Fibroblast of skin of left quadriceps (primary cell): ENCODE results near the gene RMND1.
"Not testable (repeated sequence)": the region's sequence is repeated elsewhere in the genome, so short reads cannot be mapped to it uniquely, and the experiment has no call there.

Source experiments
- DNase-seq, 2 experiments: peaks; one replicate each; pipeline ENCODE4 v3.0.0-alpha.2; 2013; ENCODE audit warnings: low read depth in 2 of 2

RMND1 gene, protein sequence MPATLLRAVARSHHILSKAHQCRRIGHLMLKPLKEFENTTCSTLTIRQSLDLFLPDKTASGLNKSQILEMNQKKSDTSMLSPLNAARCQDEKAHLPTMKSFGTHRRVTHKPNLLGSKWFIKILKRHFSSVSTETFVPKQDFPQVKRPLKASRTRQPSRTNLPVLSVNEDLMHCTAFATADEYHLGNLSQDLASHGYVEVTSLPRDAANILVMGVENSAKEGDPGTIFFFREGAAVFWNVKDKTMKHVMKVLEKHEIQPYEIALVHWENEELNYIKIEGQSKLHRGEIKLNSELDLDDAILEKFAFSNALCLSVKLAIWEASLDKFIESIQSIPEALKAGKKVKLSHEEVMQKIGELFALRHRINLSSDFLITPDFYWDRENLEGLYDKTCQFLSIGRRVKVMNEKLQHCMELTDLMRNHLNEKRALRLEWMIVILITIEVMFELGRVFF

GRCh38 chr6:151451950-151452749 lies at the start of gene RMND1:
Gene RMND1, minus strand, starts transcription at chr6:151452126. Its CDS starts 6,315 bp downstream, at chr6:151445811.
- DNase-seq: peak; percentile 100

- no peak for DNase-seq
Measured at GRCh38 chr6:151499551-151499950, 47.6 kb upstream of the RMND1 start.

GRCh38 chr6:151498327-151498726 lies 46.4 kb upstream of the RMND1 start:
- no peak for DNase-seq

DNA sequence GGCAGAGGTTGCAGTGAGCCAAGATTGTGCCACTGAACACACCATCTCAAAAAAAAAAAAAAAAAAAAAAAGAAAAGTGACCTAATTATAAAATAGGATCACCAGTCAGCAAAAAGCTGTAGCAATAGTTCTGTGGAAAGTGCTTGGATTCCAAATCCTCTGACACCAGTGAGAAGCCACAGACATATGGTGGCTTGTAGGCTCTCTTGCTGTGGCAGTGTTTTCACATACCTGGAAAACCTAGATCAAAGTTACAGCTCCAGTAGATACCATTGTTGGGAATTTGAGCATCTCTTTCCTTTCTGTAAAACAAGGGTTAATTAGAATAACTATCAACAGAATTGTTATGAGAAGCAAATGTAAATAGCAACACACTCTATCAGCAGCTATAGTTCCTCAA lies 46.0 kb upstream of the RMND1 start:
- DNase-seq: no peak

DNA sequence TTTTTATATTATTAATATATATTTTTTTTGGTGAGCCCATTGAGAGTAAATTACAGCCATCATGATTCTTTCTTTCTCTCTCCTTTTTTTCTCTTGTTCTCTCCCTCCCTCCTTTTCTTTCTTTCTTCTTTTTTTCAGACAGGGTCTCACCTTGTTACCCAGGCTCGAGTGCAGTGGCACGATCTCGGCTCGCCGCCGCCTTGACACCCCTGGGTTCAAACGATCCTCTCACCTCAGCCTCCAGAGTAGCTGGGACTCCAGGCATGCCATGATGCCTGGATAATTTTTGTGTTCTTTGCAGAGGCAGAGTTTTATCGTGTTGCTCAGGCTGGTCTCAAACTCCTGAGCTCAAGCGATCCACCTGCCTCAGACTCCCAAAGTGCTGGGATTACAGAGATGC lies 43.5 kb upstream of the RMND1 start:
- DNase-seq: no peak

DNA sequence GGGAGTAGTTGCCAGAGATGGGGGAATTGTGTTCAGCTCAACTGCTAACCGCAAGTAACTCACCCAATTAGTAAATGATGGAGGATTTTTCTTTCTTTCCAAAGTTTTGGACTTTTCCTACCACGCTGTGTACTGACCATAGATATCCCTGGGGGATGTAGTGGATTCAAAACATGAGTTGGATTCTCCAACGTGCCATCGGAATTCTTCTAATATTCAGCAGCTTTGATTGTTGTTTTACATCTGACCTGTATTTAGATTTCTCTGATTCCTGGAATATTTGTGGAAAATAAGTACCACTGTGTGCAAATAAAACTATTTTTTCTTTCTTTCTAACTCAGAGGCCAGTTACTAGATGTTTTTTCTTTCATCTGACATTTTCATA lies 43.0 kb upstream of the RMND1 start:
- DNase-seq: no peak

DNA sequence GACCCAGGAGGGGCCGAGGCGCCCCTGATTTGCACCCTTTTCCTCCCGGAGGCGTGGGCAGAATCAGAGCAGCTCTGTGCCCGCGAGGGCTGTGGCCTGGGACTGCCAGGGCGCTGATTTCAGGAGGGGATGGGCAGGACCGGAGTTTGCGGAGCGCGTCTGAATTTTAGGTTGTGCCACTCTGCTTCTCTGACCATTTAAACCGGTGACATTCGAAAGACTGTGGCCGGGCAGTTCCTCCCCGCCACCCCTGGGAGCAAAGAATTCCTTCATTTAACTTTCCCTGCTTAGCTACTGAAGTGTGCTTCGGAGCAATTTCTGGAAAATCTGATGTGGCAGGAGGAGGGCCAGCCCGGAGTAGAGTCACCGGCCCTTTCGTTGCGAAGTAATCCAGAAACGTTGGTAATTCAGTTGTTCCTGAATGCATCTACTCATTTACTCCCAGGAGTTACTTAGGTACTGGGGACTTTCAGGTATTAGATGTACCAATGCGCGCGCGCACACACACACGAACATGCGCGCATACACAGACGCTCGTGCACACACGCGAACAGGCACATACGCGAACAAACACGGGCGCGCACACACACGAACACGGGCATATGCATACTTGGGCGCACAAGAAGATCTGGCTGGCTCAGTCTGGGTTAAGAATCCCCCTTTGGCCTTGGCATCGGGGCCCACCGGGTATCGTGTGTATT lies 42.5 kb upstream of the RMND1 start:
- no peak for DNase-seq

- no peak for DNase-seq
Measured at GRCh38 chr6:151493804-151494234, 41.9 kb upstream of the RMND1 start, which contains the start of gene CCDC170. Gene CCDC170, plus strand, starts transcription at chr6:151494017. Its CDS starts 112 bp downstream, at chr6:151494129.

GRCh38 chr6:151493161-151493803 lies 41.4 kb upstream of the RMND1 start:
- DNase-seq: no peak

- DNase-seq: no peak
Measured at GRCh38 chr6:151490996-151491395, 39.1 kb upstream of the RMND1 start.

- DNase-seq: no peak
Measured at GRCh38 chr6:151488226-151488625, 36.3 kb upstream of the RMND1 start.

GRCh38 chr6:151483994-151484393 lies 32.1 kb upstream of the RMND1 start:
- DNase-seq: no peak

DNA sequence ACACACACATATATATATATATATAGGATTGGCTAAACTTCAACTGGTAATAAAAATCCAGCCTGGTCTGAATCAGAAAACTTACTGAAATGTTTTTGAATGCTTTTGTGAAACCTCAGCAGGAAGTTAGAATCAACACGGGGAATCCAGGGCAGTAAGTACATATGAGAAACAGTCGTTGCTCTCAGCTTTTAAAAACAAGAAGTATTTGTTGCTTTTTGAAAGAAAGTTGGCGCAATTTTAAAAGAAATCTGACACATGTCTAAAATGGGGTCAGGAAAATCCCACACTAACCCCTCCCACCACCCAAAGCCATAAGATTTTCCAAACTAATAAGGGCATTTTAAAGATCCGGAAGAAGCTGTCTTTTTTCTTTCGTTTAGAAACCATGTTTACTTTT lies 30.4 kb upstream of the RMND1 start:
- peak; percentile 48 to 50 for DNase-seq

DNA sequence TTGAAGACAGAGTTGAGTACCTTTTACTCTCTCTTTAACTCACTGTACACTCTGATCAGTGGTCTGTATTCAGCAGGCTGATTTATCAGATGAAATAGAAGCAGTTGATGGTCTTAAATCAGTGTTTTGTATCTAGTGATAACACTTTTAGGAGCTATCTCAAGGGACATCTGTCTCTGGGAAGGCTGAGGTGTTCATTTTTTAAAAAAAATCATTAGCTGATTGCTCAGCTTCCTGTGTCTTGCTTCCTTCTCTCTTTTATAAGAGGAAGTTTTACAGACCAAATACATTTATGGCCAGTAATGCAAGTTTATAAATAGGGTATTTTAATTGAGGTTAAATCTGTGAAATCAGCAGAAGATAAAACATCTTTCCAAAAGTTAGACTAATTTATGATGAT lies 29.9 kb upstream of the RMND1 start:
- DNase-seq: no peak

- no peak for DNase-seq
Measured at GRCh38 chr6:151478670-151479069, 26.7 kb upstream of the RMND1 start.

- no peak for DNase-seq
Measured at GRCh38 chr6:151477726-151478125, 25.8 kb upstream of the RMND1 start.

DNA sequence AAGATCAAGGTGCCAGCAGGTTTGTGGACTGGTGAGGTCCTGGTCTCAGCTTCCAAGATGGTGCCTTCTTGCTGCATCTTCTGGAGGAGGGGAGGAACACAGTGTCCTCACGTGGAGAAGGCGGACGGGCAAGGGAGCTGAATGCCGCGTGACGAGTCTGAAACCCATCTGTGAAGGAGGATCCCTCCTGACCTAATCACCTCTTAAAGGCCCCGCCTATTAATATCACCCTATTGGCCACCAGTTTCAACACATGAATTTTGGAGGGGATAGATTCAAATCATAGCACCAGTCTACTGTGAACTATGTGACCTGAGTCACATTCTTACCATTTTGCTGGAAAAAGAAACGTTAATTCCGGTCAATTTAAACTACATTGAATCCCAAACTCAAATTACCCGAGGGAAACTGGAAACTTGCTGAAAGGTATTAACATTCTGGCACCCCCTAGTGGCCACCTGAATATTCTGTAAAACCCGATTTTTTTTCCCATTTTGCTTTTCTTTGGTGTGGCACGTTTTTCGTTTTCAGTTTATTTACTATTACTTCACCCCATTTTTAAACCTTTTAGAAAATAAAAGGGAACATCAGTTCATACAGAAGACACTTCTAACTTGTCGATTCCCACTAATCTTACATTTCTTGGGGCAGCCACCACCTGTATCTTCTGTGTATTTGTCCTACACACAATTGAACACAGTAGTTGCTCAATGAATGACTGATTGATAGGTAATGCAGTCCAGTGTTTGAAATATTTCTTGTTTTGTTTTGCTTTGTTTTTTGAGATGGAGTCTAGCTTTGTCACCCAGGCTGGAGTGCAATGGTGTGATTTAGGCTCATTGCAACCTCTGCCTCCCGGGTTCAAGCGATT lies 24.0 kb upstream of the RMND1 start:
- DNase-seq: no peak

DNA sequence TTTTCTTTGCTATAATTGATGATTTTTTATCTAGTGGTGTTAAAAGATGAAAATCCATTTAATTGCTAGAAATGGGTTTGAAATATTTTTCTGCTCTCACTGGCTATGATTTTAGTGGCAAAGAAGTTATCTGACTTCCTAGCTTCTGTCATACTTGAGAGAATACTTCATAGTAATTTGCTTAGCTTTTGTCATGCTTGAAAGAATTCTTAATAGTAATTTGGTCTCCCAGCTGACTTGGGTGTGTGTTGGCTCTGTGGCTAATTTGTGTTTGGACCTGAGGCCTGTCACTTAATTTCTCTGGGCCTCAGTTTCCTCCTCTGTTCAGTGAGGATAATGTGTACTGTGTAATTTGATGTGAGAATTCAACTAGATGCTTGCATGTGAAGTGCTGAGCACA lies 12.8 kb upstream of the RMND1 start:
- no peak for DNase-seq

- DNase-seq: no peak
Measured at GRCh38 chr6:151461673-151462072, 9.7 kb upstream of the RMND1 start.

DNA sequence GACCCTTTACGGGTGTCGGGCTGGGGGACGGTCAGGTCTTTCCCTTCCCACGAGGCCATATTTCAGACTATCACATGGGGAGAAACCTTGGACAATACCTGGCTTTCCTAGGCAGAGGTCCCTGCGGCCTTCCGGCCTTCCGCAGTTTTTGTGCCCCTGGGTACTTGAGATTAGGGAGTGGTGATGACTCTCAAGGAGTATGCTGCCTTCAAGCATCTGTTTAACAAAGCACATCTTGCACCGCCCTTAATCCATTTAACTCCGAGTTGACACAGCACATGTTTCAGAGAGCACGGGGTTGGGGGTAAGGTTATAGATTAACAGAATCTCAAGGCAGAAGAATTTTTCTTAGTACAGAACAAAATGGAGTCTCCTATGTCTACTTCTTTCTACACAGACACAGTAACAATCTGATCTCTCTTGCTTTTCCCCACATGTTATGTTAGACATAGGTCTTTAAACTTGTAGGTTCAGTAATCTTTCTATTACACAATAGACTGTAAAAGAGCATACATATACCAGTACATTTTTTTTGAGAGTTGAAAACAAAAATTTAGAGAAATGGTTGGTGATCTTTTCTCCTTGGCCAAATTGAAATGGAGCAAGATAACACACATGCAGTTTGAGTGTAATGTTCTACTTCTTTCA lies 3.9 kb upstream of the RMND1 start:
- DNase-seq: not testable (repeated sequence)
